Measurements from ENCODE around the gene SGCD.

DNA sequence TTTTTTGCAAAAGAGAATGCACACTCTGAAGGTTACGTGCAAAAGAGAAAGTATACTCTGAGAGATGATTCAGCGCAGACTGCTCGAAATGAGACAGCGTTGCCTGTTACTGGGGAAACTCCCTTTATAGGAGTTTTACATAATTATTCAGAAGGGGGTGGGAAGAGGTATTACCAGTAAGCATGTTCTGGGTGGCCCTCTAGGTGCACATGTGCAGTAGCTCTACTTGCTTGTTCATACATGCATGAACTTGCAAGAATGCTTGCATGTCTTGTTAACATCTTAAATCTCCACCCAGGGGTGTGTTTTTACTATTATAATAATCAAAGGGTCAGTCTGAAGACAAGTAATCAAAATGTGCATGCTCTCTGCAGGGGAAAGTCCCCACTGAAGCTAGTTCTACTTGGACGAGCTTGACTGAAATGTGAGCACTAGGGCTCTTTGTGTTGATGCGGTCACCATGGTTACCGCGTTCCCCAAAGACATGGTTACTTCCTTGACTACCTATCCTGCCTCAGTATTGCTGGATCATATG lies 75.5 kb downstream of the SGCD start:
- TF ChIP-seq EZH2 (IDR thresholded peaks at IDR 0.05; ENCODE audit: insufficient read depth, poor library complexity, severe bottlenecking) (no peak), EZH2phosphoT487 (IDR thresholded peaks at IDR 0.05; ENCODE audit: insufficient read depth, low read depth) (no peak)

All from GM23248 (cell line).